Suprapubic skin (tissue), 4 donors: ENCODE results near the gene XPO6.

Experiments used
- POLR2A ChIP-seq, 2 donors: fragments of 450-650 bp; IDR thresholded peaks; one replicate each; pipeline ENCODE4 v1.6.1; 2017; ENCODE audit warnings: antibody characterized with exemption in 2 of 2, mild to moderate bottlenecking in 2 of 2, moderate library complexity in 2 of 2
- POLR2AphosphoS5 ChIP-seq, 3 donors: sonication (generic); formaldehyde crosslinking; IDR thresholded peaks; one replicate each; pipeline ENCODE4 v1.6.1; 2017; ENCODE audit warnings: antibody characterized with exemption in 3 of 3
- TF ChIP-seq, protein P1 (sequence below), 2 donors: fragments of 200-600 bp in 1 of 2; fragments of 450-650 bp in 1 of 2; sonication (generic) in 1 of 2; IDR thresholded peaks; one replicate each; pipeline ENCODE4 v1.5.1; 2016 to 2019; ENCODE audit warnings: antibody characterized with exemption in 2 of 2, mild to moderate bottlenecking in 1 of 2, moderate library complexity in 1 of 2

DNA sequence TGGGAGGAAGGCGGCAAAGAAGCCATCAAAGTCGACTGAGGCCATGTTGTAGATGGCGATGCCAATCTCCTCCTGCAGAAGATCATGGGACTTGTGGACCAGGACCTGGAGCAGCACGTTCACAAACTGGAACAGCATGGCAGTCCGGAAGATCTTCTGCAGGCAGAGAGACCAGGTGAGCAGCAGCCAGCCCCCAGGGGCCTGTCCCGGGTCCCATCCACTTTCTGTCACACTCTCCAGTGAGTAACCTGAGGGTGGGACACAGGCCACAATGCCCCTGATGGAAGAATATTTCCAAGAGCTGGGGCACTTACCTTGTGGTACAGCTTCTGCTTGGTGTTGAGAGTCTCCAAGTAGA is 110.3 kb downstream of the XPO6 start:
- TF ChIP-seq, protein P1, sequence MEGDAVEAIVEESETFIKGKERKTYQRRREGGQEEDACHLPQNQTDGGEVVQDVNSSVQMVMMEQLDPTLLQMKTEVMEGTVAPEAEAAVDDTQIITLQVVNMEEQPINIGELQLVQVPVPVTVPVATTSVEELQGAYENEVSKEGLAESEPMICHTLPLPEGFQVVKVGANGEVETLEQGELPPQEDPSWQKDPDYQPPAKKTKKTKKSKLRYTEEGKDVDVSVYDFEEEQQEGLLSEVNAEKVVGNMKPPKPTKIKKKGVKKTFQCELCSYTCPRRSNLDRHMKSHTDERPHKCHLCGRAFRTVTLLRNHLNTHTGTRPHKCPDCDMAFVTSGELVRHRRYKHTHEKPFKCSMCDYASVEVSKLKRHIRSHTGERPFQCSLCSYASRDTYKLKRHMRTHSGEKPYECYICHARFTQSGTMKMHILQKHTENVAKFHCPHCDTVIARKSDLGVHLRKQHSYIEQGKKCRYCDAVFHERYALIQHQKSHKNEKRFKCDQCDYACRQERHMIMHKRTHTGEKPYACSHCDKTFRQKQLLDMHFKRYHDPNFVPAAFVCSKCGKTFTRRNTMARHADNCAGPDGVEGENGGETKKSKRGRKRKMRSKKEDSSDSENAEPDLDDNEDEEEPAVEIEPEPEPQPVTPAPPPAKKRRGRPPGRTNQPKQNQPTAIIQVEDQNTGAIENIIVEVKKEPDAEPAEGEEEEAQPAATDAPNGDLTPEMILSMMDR (IDR thresholded peaks at IDR 0.05) = no peak
- TF ChIP-seq POLR2AphosphoS5 (IDR thresholded peaks at IDR 0.05) (no peak), POLR2A (IDR thresholded peaks at IDR 0.05) (no peak)
